ENCODE data around the gene GPD2. TPM values are rescaled to one million over a fixed set of nuclear protein-coding genes. Genes with fewer than 3 reads are reported as not detected.
A peak's percentile ranks its signal among the peaks of the same experiment; 100 is the strongest.
"Not testable (repeated sequence)": the region's sequence is repeated elsewhere in the genome, so short reads cannot be mapped to it uniquely, and the experiment has no call there.

GPD2 gene
- total RNA-seq, 1 experiment from 2014 or later, result 52.4 TPM

GRCh38 chr2:156474401-156474800 lies 38.2 kb downstream of the GPD2 start:
- DNase-seq (ENCODE audit: low read depth), result no peak

GRCh38 chr2:156476021-156476849 lies 40.1 kb downstream of the GPD2 start:
- no peak for DNase-seq (ENCODE audit: low read depth)

GRCh38 chr2:156476850-156477206 lies 40.6 kb downstream of the GPD2 start:
- DNase-seq (ENCODE audit: low read depth), result peak; percentile 77

- DNase-seq (ENCODE audit: low read depth), result no peak
These were observed 44.2 kb downstream of the GPD2 start for GRCh38 chr2:156480376-156480775.

- DNase-seq (ENCODE audit: low read depth), result no peak
These were observed 45.1 kb downstream of the GPD2 start for GRCh38 chr2:156481312-156481711.

- DNase-seq (ENCODE audit: low read depth), result no peak
These were observed 47.6 kb downstream of the GPD2 start for GRCh38 chr2:156483741-156484173.

GRCh38 chr2:156486147-156486546 lies 50.0 kb downstream of the GPD2 start:
- peak; percentile 56 for DNase-seq (ENCODE audit: low read depth)

- no peak for DNase-seq (ENCODE audit: low read depth)
These were observed 50.4 kb downstream of the GPD2 start for GRCh38 chr2:156486614-156487013.

GRCh38 chr2:156489195-156489594 lies 53.0 kb downstream of the GPD2 start:
- DNase-seq (ENCODE audit: low read depth), result no peak

GRCh38 chr2:156489750-156490465 lies 53.7 kb downstream of the GPD2 start:
- no peak for DNase-seq (ENCODE audit: low read depth)

GRCh38 chr2:156490466-156490840 lies 54.3 kb downstream of the GPD2 start:
- DNase-seq (ENCODE audit: low read depth), result no peak

- no peak for DNase-seq (ENCODE audit: low read depth)
These were observed 55.0 kb downstream of the GPD2 start for GRCh38 chr2:156491176-156491575.

- DNase-seq (ENCODE audit: low read depth), result no peak
These were observed 56.8 kb downstream of the GPD2 start for GRCh38 chr2:156492979-156493378.

GRCh38 chr2:156495998-156496397 lies 59.8 kb downstream of the GPD2 start:
- DNase-seq (ENCODE audit: low read depth), result not testable (repeated sequence)

GRCh38 chr2:156505696-156506095 lies 69.5 kb downstream of the GPD2 start:
- DNase-seq (ENCODE audit: low read depth), result no peak

GRCh38 chr2:156511122-156511521 lies 74.9 kb downstream of the GPD2 start:
- DNase-seq (ENCODE audit: low read depth), result no peak

GRCh38 chr2:156511803-156512202 lies 75.6 kb downstream of the GPD2 start:
- DNase-seq (ENCODE audit: low read depth), result no peak

GRCh38 chr2:156512451-156512850 lies 76.3 kb downstream of the GPD2 start:
- DNase-seq (ENCODE audit: low read depth), result no peak

GRCh38 chr2:156513219-156513618 lies 77.0 kb downstream of the GPD2 start:
- no peak for DNase-seq (ENCODE audit: low read depth)

GRCh38 chr2:156517419-156517818 lies 81.2 kb downstream of the GPD2 start:
- DNase-seq (ENCODE audit: low read depth), result no peak

- no peak for DNase-seq (ENCODE audit: low read depth)
These were observed 82.0 kb downstream of the GPD2 start for GRCh38 chr2:156518138-156518537.

- DNase-seq (ENCODE audit: low read depth), result no peak
These were observed 86.8 kb downstream of the GPD2 start for GRCh38 chr2:156522864-156523440.
